HepG2 (cell line): ENCODE measurements around the gene DDIT4. TPM values are rescaled to one million over a fixed set of nuclear protein-coding genes. Genes with fewer than 3 reads are reported as not detected.

Experiments used
- ESRRA ChIP-seq: sonication (generic); formaldehyde crosslinking; IDR thresholded peaks from 2 replicates; pipeline ENCODE4 v1.5.1; 2020; ENCODE audit warnings: mild to moderate bottlenecking, low read depth, missing genetic modification reagents
- HOXA3 ChIP-seq: sonication (generic); formaldehyde crosslinking; IDR thresholded peaks from 2 replicates; pipeline ENCODE4 v1.5.0; 2020; ENCODE audit warnings: missing genetic modification reagents
- NFYC ChIP-seq: IDR thresholded peaks from 2 replicates; pipeline ENCODE4 v1.6.1; 2016; ENCODE audit warnings: missing genetic modification reagents, missing compliant biosample characterization
- SIX4 ChIP-seq: sonication (generic); formaldehyde crosslinking; IDR thresholded peaks from 2 replicates; pipeline ENCODE4 v1.4.0; 2020; ENCODE audit warnings: missing genetic modification reagents
- TCF7L2 ChIP-seq: IDR thresholded peaks from 2 replicates; pipeline ENCODE4 v1.6.1; 2011; ENCODE audit warnings: mild to moderate bottlenecking, low read depth, low read length, moderate library complexity
- WIZ ChIP-seq: sonication (generic); formaldehyde crosslinking; IDR thresholded peaks from 2 replicates; pipeline ENCODE4 v1.5.1; 2020; ENCODE audit warnings: mild to moderate bottlenecking, missing genetic modification reagents
- ZNF33A ChIP-seq: sonication (generic); formaldehyde crosslinking; IDR thresholded peaks from 2 replicates; pipeline ENCODE4 v1.5.1; 2020; ENCODE audit warnings: missing genetic modification reagents, mild to moderate bottlenecking, moderate library complexity, borderline replicate concordance
- ZNF350 ChIP-seq: sonication (generic); formaldehyde crosslinking; IDR thresholded peaks from 2 replicates; pipeline ENCODE4 v1.4.0; 2020; ENCODE audit warnings: mild to moderate bottlenecking, low read depth, missing genetic modification reagents, borderline replicate concordance
- ZNF446 ChIP-seq: sonication (generic); formaldehyde crosslinking; IDR thresholded peaks from 2 replicates; pipeline ENCODE4 v1.5.0; 2020; ENCODE audit warnings: mild to moderate bottlenecking, missing genetic modification reagents
- ZNF556 ChIP-seq: sonication (generic); formaldehyde crosslinking; IDR thresholded peaks from 2 replicates; pipeline ENCODE4 v1.4.0; 2020; ENCODE audit warnings: mild to moderate bottlenecking, missing genetic modification reagents, borderline replicate concordance
- ZNF674 ChIP-seq: sonication (generic); formaldehyde crosslinking; IDR thresholded peaks from 2 replicates; pipeline ENCODE4 v1.5.0; 2020; ENCODE audit warnings: low read depth, mild to moderate bottlenecking, missing genetic modification reagents
- ZNF720 ChIP-seq: sonication (generic); formaldehyde crosslinking; IDR thresholded peaks from 2 replicates; pipeline ENCODE4 v1.4.0; 2020; ENCODE audit warnings: missing genetic modification reagents
- ZNF746 ChIP-seq: sonication (generic); formaldehyde crosslinking; IDR thresholded peaks from 2 replicates; pipeline ENCODE4 v1.8.0; 2022; ENCODE audit warnings: mild to moderate bottlenecking, missing genetic modification reagents
- ZNF772 ChIP-seq: sonication (generic); formaldehyde crosslinking; IDR thresholded peaks from 2 replicates; pipeline ENCODE4 v1.5.0; 2020; ENCODE audit warnings: mild to moderate bottlenecking, missing genetic modification reagents
- ZNF773 ChIP-seq: sonication (generic); formaldehyde crosslinking; IDR thresholded peaks from 2 replicates; pipeline ENCODE4 v1.4.0; 2020; ENCODE audit warnings: missing genetic modification reagents, borderline replicate concordance
- ZNF781 ChIP-seq: sonication (generic); formaldehyde crosslinking; IDR thresholded peaks from 2 replicates; pipeline ENCODE4 v1.5.1; 2020; ENCODE audit warnings: borderline replicate concordance, mild to moderate bottlenecking, missing genetic modification reagents; ENCODE audit errors: not compliant biosample characterization
- polyA plus RNA-seq, 8 experiments: library from polyadenylated mRNA; depleted of rRNA in 3 of 8; stranded (reverse) in 7 of 8; unstranded in 1 of 8; fragments of >200 nt; fragmentation: Illumina TruSeq in 4 of 8; extraction: Trizol in 4 of 8; gene quantifications; 2 replicates each; pipeline versions ENCODE4 v1.2.1 to v1.2.3, GENCODE V29; 2011 to 2016; ENCODE audit warnings: low read depth in 4 of 8, missing spikeins in 1 of 8, mixed read lengths in 1 of 8; ENCODE audit not compliant: insufficient read depth in 1 of 8
- total RNA-seq, 5 experiments: library from RNA; depleted of rRNA; stranded (reverse); fragments of >200 nt; fragmentation: Illumina TruSeq; extraction: Trizol; gene quantifications; 2 replicates each; pipeline ENCODE4 v1.2.3, GENCODE V29; 2016; ENCODE audit warnings: low read depth in 1 of 5
- TF ChIP-seq, protein P1 (sequence below): sonication (generic); formaldehyde crosslinking; conservative IDR thresholded peaks from 2 replicates; pipeline ENCODE4 v1.4.0; 2020; ENCODE audit warnings: mild to moderate bottlenecking, missing genetic modification reagents, moderate library complexity
- TF ChIP-seq, protein P2 (sequence below): sonication (generic); formaldehyde crosslinking; IDR thresholded peaks from 2 replicates; pipeline ENCODE4 v1.5.0; 2020; ENCODE audit warnings: missing genetic modification reagents
- TF ChIP-seq, protein P3 (sequence below): sonication (generic); formaldehyde crosslinking; IDR thresholded peaks from 2 replicates; pipeline ENCODE4 v1.4.0; 2020; ENCODE audit warnings: missing genetic modification reagents
- TF ChIP-seq, protein P4 (sequence below): sonication (generic); formaldehyde crosslinking; IDR thresholded peaks from 2 replicates; pipeline ENCODE4 v1.5.0; 2020; ENCODE audit warnings: mild to moderate bottlenecking, low read depth, missing genetic modification reagents, borderline replicate concordance
- TF ChIP-seq, protein P5 (sequence below): sonication (generic); formaldehyde crosslinking; IDR thresholded peaks from 2 replicates; pipeline ENCODE4 v1.4.0; 2020; ENCODE audit warnings: mild to moderate bottlenecking, missing genetic modification reagents, borderline replicate concordance

The DDIT4 gene
- total and polyA plus RNA-seq, 2 of the 13 experiments (the other 11 are each of a cell fraction or from before 2014, with no cell fraction given) = 35.6 to 40.7 TPM

DNA sequence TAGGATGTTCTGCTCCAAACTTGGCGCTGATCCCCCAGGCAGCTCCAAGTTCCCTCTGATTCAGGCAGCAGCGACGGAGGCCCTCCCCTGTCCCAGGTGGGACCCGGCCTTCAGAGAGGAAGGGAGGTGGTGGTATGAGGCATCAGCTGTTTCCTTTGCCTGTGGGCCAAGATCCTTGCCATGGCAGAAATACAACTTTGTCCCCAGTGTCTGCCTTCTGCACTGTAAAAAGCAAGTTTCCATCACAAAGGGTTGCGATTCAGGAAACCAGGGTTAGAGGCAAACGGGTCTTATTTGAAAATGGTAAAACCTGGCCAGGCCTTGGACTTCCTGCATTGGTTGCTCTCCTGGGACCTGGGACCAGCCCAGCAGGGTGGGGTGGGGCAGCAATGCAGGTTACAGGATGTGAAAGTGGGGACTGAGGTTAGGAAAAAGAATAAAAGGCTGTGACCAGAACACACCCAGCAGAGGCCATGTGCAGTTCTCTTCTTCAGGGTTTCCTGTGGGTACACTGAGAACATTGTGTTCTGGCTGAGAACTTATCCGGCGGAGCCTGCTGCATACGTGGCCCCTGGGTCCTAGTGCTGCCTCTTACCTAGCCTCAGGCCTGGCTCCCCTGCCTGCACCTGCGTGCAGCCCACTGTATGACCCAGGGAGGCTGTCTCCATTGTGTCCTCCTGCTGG lies 25.1 kb upstream of the DDIT4 start (continued):
- TF ChIP-seq, protein P1, sequence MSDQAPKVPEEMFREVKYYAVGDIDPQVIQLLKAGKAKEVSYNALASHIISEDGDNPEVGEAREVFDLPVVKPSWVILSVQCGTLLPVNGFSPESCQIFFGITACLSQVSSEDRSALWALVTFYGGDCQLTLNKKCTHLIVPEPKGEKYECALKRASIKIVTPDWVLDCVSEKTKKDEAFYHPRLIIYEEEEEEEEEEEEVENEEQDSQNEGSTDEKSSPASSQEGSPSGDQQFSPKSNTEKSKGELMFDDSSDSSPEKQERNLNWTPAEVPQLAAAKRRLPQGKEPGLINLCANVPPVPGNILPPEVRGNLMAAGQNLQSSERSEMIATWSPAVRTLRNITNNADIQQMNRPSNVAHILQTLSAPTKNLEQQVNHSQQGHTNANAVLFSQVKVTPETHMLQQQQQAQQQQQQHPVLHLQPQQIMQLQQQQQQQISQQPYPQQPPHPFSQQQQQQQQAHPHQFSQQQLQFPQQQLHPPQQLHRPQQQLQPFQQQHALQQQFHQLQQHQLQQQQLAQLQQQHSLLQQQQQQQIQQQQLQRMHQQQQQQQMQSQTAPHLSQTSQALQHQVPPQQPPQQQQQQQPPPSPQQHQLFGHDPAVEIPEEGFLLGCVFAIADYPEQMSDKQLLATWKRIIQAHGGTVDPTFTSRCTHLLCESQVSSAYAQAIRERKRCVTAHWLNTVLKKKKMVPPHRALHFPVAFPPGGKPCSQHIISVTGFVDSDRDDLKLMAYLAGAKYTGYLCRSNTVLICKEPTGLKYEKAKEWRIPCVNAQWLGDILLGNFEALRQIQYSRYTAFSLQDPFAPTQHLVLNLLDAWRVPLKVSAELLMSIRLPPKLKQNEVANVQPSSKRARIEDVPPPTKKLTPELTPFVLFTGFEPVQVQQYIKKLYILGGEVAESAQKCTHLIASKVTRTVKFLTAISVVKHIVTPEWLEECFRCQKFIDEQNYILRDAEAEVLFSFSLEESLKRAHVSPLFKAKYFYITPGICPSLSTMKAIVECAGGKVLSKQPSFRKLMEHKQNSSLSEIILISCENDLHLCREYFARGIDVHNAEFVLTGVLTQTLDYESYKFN (CRISPR knock-in tag) = peak; percentile 38; the same call in 1 of the 2 replicates
- TF ChIP-seq ZNF674 (CRISPR knock-in tag) (no peak), ZNF446 (CRISPR knock-in tag) (no peak), WIZ (no peak), ZNF556 (CRISPR knock-in tag) (peak; percentile 72), ZNF746 (no peak), ZNF350 (CRISPR knock-in tag) (peak; percentile 67; the same call in 1 of the 2 replicates), NFYC (no peak; the same call in 1 of the 2 replicates), ZNF720 (no peak), TCF7L2 (no peak), ZNF772 (CRISPR knock-in tag) (0 out of 2 replicates have a peak, but pooled peaks have one; percentile 53), HOXA3 (peak; percentile 55; the same call in 1 of the 2 replicates), ZNF773 (CRISPR knock-in tag) (0 out of 2 replicates have a peak, but pooled peaks have one; percentile 33), ZNF33A (no peak), SIX4 (no peak), ESRRA (no peak), ZNF781 (CRISPR knock-in tag) (peak; percentile 43)
- TF ChIP-seq, protein P2, sequence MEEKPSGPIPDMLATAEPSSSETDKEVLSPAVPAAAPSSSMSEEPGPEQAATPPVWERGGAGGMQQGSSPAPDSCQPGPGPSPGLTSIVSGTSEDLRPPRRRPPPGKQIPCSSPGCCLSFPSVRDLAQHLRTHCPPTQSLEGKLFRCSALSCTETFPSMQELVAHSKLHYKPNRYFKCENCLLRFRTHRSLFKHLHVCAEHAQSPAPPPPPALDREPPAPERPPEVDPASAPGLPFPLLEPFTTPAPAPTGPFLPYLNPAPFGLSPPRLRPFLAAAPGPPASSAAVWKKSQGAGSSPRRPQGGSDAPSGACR (CRISPR knock-in tag) = no peak
- TF ChIP-seq, protein P3, sequence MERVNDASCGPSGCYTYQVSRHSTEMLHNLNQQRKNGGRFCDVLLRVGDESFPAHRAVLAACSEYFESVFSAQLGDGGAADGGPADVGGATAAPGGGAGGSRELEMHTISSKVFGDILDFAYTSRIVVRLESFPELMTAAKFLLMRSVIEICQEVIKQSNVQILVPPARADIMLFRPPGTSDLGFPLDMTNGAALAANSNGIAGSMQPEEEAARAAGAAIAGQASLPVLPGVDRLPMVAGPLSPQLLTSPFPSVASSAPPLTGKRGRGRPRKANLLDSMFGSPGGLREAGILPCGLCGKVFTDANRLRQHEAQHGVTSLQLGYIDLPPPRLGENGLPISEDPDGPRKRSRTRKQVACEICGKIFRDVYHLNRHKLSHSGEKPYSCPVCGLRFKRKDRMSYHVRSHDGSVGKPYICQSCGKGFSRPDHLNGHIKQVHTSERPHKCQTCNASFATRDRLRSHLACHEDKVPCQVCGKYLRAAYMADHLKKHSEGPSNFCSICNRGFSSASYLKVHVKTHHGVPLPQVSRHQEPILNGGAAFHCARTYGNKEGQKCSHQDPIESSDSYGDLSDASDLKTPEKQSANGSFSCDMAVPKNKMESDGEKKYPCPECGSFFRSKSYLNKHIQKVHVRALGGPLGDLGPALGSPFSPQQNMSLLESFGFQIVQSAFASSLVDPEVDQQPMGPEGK (CRISPR knock-in tag) = no peak
- TF ChIP-seq, protein P4, sequence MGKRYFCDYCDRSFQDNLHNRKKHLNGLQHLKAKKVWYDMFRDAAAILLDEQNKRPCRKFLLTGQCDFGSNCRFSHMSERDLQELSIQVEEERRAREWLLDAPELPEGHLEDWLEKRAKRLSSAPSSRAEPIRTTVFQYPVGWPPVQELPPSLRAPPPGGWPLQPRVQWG (CRISPR knock-in tag) = no peak
- TF ChIP-seq, protein P5, sequence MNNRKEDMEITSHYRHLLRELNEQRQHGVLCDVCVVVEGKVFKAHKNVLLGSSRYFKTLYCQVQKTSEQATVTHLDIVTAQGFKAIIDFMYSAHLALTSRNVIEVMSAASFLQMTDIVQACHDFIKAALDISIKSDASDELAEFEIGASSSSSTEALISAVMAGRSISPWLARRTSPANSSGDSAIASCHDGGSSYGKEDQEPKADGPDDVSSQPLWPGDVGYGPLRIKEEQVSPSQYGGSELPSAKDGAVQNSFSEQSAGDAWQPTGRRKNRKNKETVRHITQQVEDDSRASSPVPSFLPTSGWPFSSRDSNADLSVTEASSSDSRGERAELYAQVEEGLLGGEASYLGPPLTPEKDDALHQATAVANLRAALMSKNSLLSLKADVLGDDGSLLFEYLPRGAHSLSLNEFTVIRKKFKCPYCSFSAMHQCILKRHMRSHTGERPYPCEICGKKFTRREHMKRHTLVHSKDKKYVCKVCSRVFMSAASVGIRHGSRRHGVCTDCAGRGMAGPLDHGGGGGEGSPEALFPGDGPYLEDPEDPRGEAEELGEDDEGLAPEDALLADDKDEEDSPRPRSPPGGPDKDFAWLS (CRISPR knock-in tag) = 0 out of 2 replicates have a peak, but pooled peaks have one; percentile 77
